Activated CD4-positive, alpha-beta T cell treated with anti-CD3 and anti-CD28 coated beads, Interleukin-10, Interleukin-2, amounts not matched to agents 100 ng/mL and 50 ng/mL, durations not matched to agents 16 hours and 8 hours (primary cell): Measurements from ENCODE around the gene PTPRM.

Source experiments
- DNase-seq: peaks from one replicate; pipeline ENCODE4 v3.0.0-alpha.2; 2020

PTPRM gene

GRCh38 chr18:7817575-7818230 lies 250.6 kb downstream of the PTPRM start:
- no peak for DNase-seq

GRCh38 chr18:7821784-7822183 lies 254.7 kb downstream of the PTPRM start:
- DNase-seq = no peak

GRCh38 chr18:7822435-7823331 lies 255.6 kb downstream of the PTPRM start:
- peak; percentile 0 for DNase-seq

- DNase-seq = no peak
Observed at GRCh38 chr18:7824970-7825369, 257.9 kb downstream of the PTPRM start.

GRCh38 chr18:7830468-7830867 lies 263.4 kb downstream of the PTPRM start:
- DNase-seq = peak; percentile 4

- no peak for DNase-seq
Observed at GRCh38 chr18:7839548-7839947, 272.4 kb downstream of the PTPRM start.

- DNase-seq = peak; percentile 0
Observed at GRCh38 chr18:7840411-7840810, 273.3 kb downstream of the PTPRM start.

GRCh38 chr18:7844017-7844416 lies 276.9 kb downstream of the PTPRM start:
- DNase-seq = no peak

- no peak for DNase-seq
Observed at GRCh38 chr18:7844418-7844817, 277.3 kb downstream of the PTPRM start.

GRCh38 chr18:7846335-7846734 lies 279.2 kb downstream of the PTPRM start:
- no peak for DNase-seq

- no peak for DNase-seq
Observed at GRCh38 chr18:7847357-7848053, 280.4 kb downstream of the PTPRM start.

- DNase-seq = no peak
Observed at GRCh38 chr18:7848054-7848412, 280.9 kb downstream of the PTPRM start.

GRCh38 chr18:7850446-7850845 lies 283.3 kb downstream of the PTPRM start:
- no peak for DNase-seq

- no peak for DNase-seq
Observed at GRCh38 chr18:7855028-7855427, 287.9 kb downstream of the PTPRM start.

GRCh38 chr18:7855671-7856070 lies 288.6 kb downstream of the PTPRM start:
- DNase-seq = no peak

- no peak for DNase-seq
Observed at GRCh38 chr18:7856116-7856515, 289.0 kb downstream of the PTPRM start.

GRCh38 chr18:7856733-7857132 lies 289.6 kb downstream of the PTPRM start:
- no peak for DNase-seq

GRCh38 chr18:7857562-7857961 lies 290.4 kb downstream of the PTPRM start:
- DNase-seq = no peak

- no peak for DNase-seq
Observed at GRCh38 chr18:7859122-7859521, 292.0 kb downstream of the PTPRM start.

GRCh38 chr18:7870266-7870665 lies 303.1 kb downstream of the PTPRM start:
- no peak for DNase-seq

- no peak for DNase-seq
Observed at GRCh38 chr18:7870855-7871254, 303.7 kb downstream of the PTPRM start.

- DNase-seq = no peak
Observed at GRCh38 chr18:7871560-7872456, 304.7 kb downstream of the PTPRM start.

- no peak for DNase-seq
Observed at GRCh38 chr18:7872569-7872968, 305.5 kb downstream of the PTPRM start.
